ENCODE results near the gene OR6F1.
"Not testable (repeated sequence)": the region's sequence is repeated elsewhere in the genome, so short reads cannot be mapped to it uniquely, and the experiment has no call there.

Gene OR6F1

DNA sequence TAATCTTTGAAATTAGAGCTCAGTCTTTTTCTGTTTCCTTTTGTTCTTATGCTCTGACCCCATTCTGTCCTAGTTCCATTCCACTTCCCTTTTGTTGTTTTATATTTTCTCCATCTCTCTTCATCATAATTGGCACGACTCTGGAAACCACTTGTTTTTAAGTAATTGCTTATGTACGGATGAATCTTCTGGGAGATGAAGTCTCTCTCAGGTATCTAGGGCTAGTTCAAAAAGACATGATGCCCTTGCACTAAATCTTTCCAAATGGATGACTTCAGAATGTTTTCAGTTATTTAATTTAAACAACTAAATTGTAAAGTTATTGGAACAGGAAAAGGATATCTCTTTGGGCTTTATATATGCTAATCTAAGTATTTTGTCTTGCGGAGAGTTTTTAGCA, at the start of gene OR6F1:
Gene OR6F1, minus strand, starts transcription at position 101 of the 400 bp plus-strand sequence. CDS start 3,891 bp downstream, outside the sequence.
- DNase-seq = no peak

DNA sequence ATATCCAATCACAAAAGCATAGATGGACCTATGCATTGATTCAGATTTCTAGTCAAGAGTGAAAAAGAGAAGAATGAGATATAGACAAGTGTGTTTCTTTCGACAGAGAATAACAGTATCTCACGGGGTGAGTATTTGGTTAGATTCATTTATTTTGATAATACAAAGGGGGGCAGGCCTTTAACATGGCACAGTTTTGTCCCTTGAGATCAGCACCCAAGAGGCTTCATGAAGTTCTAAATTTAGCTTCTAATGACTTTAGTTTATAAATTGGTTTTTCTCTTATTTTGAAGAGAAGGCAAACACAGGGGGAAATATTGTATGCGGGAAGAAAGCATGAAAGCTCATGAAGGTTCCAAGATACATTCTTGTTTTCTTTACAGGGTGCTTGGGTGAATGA, 44.0 kb upstream of the OR6F1 start, which contains the start of gene OR1C1:
Gene OR1C1, minus strand, starts transcription at position 101 of the 400 bp plus-strand sequence. CDS start 2,150 bp downstream, outside the sequence.
- DNase-seq = no peak

DNA sequence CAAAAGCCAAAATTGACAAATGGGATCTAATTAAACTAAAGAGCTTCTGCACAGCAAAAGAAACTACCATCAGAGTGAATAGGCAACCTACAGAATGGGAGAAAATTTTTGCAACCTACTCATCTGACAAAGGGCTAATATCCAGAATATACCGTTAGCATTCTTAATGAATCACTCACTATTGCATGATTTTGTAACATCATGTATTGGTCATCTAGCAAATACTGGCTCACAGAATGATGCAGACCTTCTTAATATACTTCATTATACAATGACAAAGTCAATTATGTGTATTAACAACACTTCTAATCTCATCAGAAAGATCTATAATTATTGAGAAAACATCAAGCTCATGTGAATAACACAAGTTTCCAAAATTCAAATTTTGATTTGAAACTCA, 37.9 kb upstream of the OR6F1 start:
- DNase-seq = not testable (repeated sequence)

DNA sequence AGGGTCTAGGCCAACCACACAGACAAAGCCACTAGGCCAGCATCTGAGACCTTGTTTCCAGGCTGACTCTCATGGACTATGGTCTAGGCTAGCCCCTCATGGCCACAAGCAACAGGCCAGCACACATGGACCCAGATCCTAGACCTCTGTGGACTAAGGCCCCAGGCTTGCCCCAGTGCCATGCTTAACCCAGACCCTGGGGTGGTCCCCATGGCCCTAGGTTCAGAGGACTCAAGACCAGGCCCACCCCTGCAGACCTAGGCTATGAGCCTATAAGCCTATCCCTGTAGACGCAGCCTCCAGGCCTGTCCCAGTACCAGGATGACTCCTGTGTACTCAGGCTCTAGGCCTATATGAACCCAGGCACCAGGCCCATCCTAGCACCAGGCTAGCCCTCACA, 33.4 kb upstream of the OR6F1 start:
- no peak for DNase-seq

DNA sequence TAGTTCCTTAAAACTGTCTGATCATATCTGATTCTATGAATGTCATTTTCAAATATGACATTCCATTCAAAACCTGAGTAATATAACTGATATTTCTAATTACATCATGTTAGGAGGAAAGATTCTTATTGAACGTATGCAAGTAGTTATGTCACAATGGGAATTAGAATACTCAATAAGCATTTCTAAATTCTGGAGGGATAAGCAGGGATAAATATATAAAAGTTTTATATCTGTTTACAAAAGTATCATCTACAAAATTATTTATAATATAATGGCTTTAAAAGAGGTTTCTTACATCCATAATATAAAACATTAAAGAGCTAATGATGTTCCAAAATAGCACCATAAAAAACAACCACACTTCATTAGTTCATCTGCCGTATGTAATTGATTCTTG, 31.6 kb upstream of the OR6F1 start, which contains the start of gene OR14A2:
Gene OR14A2, minus strand, starts transcription at position 101 of the 400 bp plus-strand sequence.
- DNase-seq = no peak

DNA sequence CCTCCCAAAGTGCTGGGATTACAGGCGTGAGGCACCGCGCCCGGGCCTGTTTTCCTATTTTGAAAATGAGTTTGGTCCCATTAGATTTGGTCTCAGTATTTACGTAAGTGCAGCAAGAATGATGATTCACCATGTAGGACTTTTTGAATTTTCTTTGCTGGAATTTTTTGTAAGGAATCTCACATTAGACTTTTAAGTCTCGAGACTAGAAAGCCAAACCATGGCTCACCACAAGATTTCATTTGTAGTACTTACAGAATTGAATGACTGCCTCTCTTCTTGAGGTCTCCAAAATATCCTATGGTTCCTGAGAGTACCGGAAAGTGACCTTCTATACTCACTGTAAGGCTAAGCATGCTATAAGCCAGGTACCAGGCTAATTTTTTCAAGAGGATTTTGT, 31.2 kb upstream of the OR6F1 start:
- no peak for DNase-seq

DNA sequence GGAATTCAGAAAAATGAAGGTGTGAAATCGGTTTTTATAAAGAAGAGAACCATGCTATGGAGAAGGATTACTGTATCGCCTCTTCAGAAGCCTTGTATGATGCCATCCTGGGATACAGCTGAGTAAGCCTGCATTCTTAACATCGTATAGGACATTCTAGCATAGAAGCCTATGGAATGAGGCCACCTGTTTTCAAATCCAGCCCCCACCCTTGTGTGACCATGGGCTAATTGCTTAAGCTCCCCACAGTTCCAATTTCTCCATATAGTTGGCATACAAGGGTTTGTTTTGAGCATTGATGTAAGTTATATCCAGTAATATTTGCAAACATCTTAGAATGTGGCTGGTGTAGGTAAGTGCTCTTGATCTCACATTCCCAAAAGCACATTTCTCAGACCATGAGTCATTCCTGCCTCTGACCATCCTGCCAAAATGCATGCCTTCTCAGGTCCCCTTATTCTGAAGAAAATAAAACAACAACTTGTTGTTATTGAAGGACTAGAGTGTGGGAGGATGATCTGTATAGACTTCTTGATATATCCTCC, 30.0 kb upstream of the OR6F1 start:
- no peak for DNase-seq

DNA sequence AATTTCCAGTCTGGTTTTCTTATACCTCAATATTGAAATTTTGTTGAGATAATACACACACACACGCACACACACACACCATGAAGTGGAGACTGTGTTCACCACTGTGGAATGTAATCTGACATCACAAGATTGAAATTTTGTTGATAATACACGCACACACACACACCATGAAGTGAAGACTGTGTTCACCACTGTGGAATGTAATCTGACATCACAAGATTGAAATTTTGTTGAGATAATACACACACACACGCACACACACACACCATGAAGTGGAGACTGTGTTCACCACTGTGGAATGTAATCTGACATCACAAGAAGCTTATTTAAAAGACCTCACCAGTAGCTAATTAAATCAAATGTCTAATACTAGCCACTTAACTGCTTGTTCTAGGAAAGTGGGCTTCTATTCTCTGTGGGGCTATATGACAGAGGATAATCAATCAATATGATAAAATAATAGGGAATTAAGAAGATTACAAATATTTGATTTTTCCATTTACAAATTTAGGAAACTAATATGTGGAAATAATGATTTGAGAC, 25.8 kb upstream of the OR6F1 start:
- DNase-seq = not testable (repeated sequence)

DNA sequence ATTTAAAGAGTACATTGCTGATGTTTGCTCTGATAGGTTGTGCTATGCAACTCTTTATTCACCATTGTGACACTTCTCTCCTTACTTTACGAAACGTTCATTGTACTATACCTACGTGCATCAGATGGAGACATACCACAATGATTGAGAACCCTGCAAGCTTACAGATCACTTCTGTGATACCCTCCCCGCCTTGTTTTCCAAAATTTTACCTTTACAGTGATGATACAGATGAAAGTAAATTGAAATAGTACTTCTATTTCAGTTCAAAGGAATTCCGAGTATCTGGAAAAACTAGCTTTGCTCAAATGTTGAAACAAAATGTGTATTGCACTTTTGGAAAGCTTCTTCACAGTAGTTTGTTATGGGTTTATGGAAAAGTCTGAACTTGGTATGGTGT, 25.3 kb upstream of the OR6F1 start:
- no peak for DNase-seq

DNA sequence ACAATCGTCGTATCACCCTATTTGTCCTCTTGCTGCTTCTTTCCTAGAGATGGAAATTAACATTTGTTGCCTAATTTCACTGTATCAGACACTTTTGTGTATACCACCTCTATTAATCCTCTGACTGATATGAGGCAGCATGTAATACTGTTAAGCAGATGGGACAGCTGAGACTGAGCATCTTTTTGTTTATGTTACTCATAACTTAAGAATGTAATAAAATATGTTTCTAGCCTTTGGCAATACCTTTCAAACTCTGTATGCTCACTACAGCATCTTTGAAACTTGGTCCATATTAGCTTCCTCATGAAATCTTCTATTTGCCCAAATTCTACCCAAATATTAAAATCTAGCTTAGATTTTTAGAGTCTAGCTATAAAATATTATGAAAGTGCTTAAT, 24.3 kb upstream of the OR6F1 start:
- DNase-seq = no peak

DNA sequence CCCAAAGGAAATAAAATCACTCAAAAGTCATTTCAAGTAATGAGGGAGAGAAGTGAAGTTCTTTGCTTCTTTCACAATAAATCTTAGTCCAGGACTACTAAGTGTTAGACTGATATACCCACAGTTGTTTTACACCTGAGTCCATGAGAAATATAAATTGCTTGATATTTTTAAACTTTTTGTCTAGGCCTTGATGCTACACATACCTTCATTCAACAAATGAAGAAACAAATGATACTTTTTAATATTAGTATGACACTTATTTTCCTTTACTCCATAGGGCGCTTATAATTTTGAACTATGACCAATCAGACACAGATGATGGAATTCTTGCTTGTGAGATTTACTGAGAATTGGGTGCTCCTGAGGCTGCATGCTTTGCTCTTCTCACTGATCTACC, 21.9 kb upstream of the OR6F1 start, which contains the start of gene OR14K1:
Gene OR14K1, plus strand, starts transcription at position 301 of the 400 bp plus-strand sequence. Its CDS starts 0 bp downstream, at position 301.
- DNase-seq = no peak

DNA sequence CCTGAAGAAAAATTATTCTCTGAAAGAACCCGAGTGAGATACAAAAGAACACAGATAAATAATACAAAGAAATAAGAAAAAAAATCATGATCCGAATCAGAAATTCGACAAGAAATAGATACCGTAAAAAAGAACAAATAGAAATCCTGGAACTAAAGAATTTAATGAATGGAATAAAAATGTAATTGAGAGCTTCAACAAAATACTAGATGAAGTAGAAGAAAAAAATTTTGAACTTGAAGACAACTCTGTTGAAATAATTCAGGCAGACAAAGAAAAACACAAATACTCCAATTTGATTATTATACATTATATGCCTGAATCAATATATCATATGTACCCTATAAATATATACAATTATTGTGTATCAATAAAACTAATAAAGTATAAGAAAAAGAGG, 4.8 kb upstream of the OR6F1 start:
- no peak for DNase-seq

DNA sequence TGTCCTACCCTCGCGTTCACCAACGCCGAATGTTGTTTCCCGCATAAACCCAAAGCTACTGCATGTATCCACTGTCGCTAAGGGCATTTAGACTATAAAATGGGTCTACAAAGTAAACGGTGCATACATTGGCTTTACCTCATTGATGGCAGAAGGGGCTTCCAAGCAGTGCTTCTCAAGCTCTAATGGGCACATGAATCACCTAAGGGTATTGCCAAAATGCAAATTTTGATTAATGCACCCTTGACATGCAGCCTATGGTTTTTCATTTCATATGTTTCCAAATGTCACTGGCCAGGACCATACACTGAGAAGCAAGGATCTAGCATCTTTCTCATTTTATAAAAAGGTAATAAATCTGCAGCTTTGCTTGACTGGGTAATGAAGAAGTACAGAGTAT, 2.7 kb downstream of the OR6F1 start:
- no peak for DNase-seq

DNA sequence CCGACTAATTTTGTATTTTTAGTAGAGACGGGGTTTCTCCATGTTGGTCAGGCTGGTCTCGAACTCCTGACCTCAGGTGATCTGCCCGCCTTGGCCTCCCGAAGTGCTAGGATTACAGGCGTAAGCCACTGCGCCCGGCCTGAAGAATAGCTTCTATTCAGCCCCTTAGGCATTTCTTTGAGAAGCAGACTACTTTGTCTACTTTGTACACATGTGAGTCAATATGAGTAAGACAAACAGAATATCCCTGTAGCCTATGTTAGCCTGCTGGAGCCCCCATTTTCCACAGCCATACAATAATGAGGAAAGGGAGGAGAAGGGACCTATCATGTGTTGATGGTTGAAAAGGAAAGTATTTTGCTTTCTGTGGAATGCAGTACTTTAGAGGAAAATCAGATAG, 5.8 kb downstream of the OR6F1 start:
- DNase-seq = not testable (repeated sequence)

DNA sequence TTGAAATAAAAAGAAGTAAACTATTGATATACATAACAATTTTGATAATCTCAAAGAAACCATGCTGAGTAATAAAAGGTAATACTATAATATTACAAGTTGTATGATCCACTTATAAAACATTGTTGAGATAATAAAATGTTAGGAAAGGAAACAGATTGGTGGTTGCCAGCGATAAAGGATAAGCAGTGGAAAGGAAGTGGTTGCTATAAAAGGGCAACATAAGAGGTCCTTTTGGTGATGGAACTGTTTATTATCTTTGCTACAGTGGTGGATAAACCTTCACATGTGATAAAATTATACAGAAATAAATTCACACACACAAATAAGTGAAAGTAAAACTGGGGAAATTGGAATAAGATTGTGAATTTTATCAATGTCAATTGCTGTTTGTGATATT, 15.1 kb downstream of the OR6F1 start:
- no peak for DNase-seq

DNA sequence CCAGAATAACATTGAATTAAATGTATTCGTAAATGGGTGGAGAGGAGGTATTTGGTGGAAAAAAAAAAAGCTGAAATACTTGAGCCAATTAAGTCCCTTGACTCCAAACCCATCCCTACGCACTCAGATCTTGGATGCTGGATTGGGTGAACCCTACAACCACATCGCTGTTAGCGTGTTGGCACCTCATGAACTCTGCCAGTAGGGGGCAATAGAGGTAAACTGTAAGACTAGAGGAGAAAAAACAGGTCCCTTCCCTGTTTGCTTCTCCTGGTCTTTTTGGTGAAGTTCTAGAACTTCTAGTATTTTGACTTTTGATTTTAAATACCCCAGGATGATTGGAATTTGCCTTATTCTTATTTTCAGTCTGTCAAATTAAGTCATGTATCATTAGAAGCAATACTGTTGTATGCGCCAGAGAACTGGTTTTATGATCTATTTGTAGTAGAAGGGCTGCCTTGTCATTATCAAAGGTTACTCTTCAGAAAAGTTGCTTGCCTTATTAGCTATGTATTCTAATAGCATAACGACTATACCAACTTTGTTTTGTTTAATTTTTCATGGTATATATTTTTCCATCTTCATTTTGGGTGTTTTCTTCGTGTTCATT, 35.1 kb downstream of the OR6F1 start:
- peak; percentile 89 for DNase-seq

DNA sequence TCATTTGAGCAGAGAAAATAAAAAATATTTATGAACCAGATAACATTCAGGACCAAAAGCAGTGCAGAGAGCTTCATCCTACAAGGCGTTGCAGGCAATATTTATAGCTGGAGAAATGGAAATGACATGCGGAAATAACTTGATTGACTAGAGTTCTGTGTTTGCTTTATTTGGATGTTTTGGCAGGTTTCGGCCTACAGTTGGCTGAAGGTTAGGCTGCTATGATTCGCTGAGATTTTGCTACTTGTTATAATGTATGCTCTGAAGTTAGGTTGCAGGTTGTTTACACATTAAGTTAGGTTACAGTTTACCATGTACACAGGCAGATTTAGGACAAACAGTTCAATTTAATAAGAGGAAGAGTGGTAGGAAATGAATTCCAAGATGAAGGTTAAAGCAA, 36.3 kb downstream of the OR6F1 start:
- DNase-seq = no peak

DNA sequence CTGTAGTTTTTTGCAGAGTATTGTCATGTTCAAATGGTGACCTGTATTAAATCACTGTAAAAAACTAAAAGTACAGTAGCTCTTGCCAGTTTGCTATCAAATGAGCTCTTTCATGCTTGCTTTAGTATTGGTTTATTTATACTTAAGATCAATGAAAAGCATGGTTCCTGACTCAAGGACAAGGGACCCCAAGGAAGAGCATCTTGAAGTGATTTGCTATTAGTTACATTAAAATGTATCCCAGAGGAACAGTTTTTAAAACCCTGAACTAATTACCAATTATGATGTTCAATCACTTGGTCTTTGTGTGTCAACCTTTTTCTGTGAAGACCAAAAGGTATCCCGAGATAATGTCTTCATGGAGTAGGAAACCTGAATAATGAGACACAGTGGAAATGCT, 36.8 kb downstream of the OR6F1 start, which contains the start of gene OR13G1:
Gene OR13G1, minus strand, starts transcription at position 101 of the 400 bp plus-strand sequence. CDS start 6,698 bp downstream, outside the sequence.
- no peak for DNase-seq

DNA sequence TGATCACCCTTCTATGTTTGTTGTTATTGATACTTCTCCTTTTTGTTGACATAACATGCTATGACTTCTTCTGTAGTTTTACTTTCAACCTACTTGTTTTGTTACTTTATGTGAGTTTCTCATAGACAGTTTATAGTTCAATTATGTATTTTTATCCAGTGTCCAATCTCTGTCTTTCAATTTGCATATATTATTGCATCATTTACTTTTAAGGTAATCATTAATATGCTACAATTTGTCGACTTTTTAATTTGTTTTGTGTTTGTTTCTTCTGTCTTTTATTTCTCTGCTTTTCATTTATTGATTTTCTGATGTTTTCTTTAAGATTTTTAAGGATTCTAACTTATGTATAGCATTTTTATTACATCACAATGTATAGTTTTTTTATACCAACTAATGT, 47.2 kb downstream of the OR6F1 start:
- DNase-seq = no peak
